DND-41 (cell line): ENCODE measurements around the gene DOLPP1.

Experiments
- ATAC-seq: fragments of 200-7000 bp; cut with Tn5 transposase; 3 replicates; pipeline ENCODE4 v1.9.1; 2021; ENCODE audit warnings: low read depth; ENCODE audit not compliant: insufficient read depth
- DNase-seq: peaks from one replicate; pipeline ENCODE4 v3.0.0-alpha.2; 2020
- H2AFZ ChIP-seq: 2 replicates; pipeline ENCODE4 v1.6.0; 2012; ENCODE audit warnings: low read depth, low read length
- H3K27ac ChIP-seq: 2 replicates; pipeline ENCODE4 v1.5.1; 2012; ENCODE audit warnings: low read length, inconsistent platforms
- H3K27me3 ChIP-seq: fragments of 200-600 bp; sonication (generic); 2 replicates; pipeline ENCODE4 v1.6.0; 2012; ENCODE audit warnings: low read length, mild to moderate bottlenecking, inconsistent platforms; ENCODE audit not compliant: insufficient read depth, poor library complexity
- H3K36me3 ChIP-seq: 2 replicates; pipeline ENCODE4 v1.5.1; 2012; ENCODE audit warnings: low read length, inconsistent platforms; ENCODE audit not compliant: insufficient read depth
- H3K4me1 ChIP-seq: 2 replicates; pipeline ENCODE4 v1.5.1; 2012; ENCODE audit warnings: mild to moderate bottlenecking, low read length; ENCODE audit not compliant: insufficient read depth
- H3K4me2 ChIP-seq: 2 replicates; pipeline ENCODE4 v1.6.0; 2012; ENCODE audit warnings: mild to moderate bottlenecking, moderate library complexity, low read length, inconsistent platforms; ENCODE audit not compliant: insufficient read depth
- H3K4me3 ChIP-seq, 2 experiments: fragments of 200-600 bp in 1 of 2; shearing (Covaris generic) in 1 of 2; 2 replicates each; pipeline ENCODE4 v1.5.1; 2012 to 2016; ENCODE audit warnings: inconsistent platforms in 2 of 2, low read length in 2 of 2, mild to moderate bottlenecking in 2 of 2, low read depth in 1 of 2, moderate library complexity in 1 of 2
- H3K79me2 ChIP-seq: 2 replicates; pipeline ENCODE4 v1.6.0; 2012; ENCODE audit warnings: low read length, inconsistent platforms; ENCODE audit not compliant: insufficient read depth
- H3K9ac ChIP-seq: 2 replicates; pipeline ENCODE4 v1.6.0; 2012; ENCODE audit warnings: low read depth, mild to moderate bottlenecking, inconsistent platforms, low read length, moderate library complexity
- H3K9me3 ChIP-seq: 2 replicates; pipeline ENCODE4 v1.5.1; 2012; ENCODE audit warnings: low read length, moderate library complexity, mild to moderate bottlenecking, inconsistent platforms; ENCODE audit not compliant: insufficient read depth, severe bottlenecking
- H4K20me1 ChIP-seq: 2 replicates; pipeline ENCODE4 v1.6.0; 2012; ENCODE audit warnings: low read length; ENCODE audit not compliant: insufficient read depth
- EZH2 ChIP-seq: IDR thresholded peaks from 3 replicates; pipeline ENCODE4 v1.6.1; 2012; ENCODE audit warnings: borderline replicate concordance, low read depth, mild to moderate bottlenecking, moderate library complexity, low read length, inconsistent platforms; ENCODE audit not compliant: severe bottlenecking
- TF ChIP-seq, protein P1 (sequence below): IDR thresholded peaks from 2 replicates; pipeline ENCODE4 v1.5.1; 2012; ENCODE audit warnings: borderline replicate concordance, low read length, moderate library complexity, mild to moderate bottlenecking; ENCODE audit not compliant: poor library complexity, severe bottlenecking; ENCODE audit errors: extremely low read depth

Gene DOLPP1

DNA sequence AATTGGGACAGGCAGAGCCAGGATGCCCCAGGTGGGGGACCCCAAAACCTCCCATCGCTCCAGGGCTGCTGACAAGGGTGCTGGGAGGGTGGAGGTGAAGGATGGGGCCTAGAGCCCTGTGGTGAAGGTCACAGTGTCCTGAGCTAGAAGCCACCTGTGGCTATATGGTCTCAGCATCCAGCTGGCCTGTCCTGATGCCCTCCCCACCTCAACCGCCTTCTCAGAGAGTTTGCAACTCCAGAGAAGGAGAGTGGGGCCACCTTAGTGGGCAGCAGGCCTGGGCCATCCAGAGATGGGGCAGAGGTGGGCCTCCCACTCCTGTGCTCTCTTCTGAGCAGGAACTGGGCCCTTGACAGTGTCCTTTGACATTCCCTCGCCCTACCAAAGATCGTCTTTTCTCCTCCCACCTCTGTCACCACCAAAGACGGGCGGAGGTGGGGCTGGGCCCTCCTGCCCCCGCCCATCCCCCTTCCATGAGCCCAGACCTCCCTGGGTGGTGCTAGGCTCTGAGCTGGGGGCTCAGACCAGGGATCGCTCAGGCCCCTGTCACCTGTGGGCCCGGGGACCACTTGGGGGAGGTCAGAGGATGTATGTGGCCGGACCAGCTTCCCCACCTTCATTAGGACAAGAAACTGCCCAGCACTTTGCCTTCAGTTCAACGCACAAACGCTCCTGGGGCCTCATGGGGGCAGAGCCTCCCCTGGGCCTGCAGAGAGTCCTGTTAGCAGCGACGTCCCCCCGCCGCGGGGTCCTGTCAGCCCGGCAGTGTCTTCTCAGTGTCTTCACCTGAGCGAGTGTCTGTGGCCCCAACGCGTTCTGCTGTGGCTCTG, 10.0 kb upstream of the DOLPP1 start:
- ATAC-seq: no peak
- no peaks in the 10 kb centered on the region for H3K27me3 ChIP-seq
- H3K4me1 ChIP-seq: no peaks in the 10 kb centered on the region
- H3K79me2 ChIP-seq: no peaks in the 10 kb centered on the region
- H3K4me2 ChIP-seq: no peak overlapping the region
- no peaks in the 10 kb centered on the region for H3K9me3 ChIP-seq
- H2AFZ ChIP-seq: no peak overlapping the region
- TF ChIP-seq, protein P1, sequence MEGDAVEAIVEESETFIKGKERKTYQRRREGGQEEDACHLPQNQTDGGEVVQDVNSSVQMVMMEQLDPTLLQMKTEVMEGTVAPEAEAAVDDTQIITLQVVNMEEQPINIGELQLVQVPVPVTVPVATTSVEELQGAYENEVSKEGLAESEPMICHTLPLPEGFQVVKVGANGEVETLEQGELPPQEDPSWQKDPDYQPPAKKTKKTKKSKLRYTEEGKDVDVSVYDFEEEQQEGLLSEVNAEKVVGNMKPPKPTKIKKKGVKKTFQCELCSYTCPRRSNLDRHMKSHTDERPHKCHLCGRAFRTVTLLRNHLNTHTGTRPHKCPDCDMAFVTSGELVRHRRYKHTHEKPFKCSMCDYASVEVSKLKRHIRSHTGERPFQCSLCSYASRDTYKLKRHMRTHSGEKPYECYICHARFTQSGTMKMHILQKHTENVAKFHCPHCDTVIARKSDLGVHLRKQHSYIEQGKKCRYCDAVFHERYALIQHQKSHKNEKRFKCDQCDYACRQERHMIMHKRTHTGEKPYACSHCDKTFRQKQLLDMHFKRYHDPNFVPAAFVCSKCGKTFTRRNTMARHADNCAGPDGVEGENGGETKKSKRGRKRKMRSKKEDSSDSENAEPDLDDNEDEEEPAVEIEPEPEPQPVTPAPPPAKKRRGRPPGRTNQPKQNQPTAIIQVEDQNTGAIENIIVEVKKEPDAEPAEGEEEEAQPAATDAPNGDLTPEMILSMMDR: no peak
- TF ChIP-seq EZH2: no peak
- no peaks in the 10 kb centered on the region; the same call in 1 of the 2 replicates for H4K20me1 ChIP-seq
- no peak for DNase-seq
- H3K27ac ChIP-seq: no peak overlapping the region
- H3K4me3 ChIP-seq: no peak overlapping the region
- H3K9ac ChIP-seq: no peak overlapping the region
- H3K36me3 ChIP-seq: peaks cover 29% of the 10 kb centered on the region

DNA sequence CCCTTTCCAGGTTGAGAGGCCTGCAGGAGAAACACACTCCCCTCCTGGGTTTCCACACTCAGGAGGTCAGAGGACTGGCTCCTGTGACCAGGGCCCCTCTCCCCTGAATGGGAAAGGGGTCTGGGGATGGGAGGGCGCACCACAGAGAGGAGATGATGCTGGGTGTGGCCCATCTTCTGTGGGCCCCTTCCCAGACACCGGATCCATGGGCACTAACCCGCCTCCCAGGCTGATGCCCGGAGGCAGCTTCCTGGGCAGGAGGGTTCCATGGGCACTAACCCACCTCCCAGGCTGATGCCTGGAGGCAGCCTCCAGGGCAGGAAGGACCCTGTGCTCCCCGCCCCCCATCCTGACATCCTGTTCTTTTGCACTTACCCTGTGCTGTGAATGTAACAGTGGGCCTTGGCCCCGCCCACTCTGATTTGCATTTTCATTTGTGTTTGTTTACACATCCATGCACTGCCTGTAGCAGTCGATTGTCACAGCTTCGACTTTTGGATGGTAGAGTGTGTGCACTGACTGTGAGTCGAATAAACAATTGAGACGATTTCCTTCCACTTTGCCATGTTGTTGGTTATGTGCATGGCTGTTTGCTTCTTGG, 9.3 kb upstream of the DOLPP1 start:
- peak; percentile 22 for DNase-seq

DNA sequence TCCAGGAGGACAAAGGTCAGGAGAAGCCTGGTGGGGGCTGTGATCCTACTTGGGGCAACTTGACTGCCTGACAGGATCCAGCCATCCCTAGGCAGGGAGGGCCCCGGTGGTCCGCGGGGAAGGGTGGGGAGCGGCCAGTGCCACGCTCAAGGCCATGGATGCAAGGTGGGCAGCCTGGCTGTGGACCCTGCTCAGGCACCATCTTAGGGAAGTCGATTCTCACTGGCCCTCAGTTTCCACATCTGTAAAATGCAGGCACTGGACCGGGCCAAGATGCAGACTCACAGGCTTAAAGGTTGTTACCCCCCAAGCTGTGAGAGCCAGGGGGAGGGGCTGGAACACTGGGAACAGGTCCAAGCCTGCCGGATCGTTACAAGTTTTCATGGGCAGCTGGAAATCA, 8.7 kb upstream of the DOLPP1 start:
- no peaks in the 10 kb centered on the region for H3K79me2 ChIP-seq
- ATAC-seq: no peak
- H3K27ac ChIP-seq: no peak overlapping the region
- H3K36me3 ChIP-seq: peaks cover 25% of the 10 kb centered on the region
- H4K20me1 ChIP-seq: no peaks in the 10 kb centered on the region; the same call in 1 of the 2 replicates
- H3K9ac ChIP-seq: no peak overlapping the region
- no peaks in the 10 kb centered on the region for H3K27me3 ChIP-seq
- no peaks in the 10 kb centered on the region for H3K9me3 ChIP-seq
- no peak for DNase-seq
- TF ChIP-seq, protein P1: no peak
- no peak for TF ChIP-seq EZH2
- H3K4me1 ChIP-seq: no peaks in the 10 kb centered on the region
- H3K4me3 ChIP-seq: no peak overlapping the region
- H2AFZ ChIP-seq: no peak overlapping the region
- H3K4me2 ChIP-seq: no peak overlapping the region

More for the DNA sequence above, 9.3 kb upstream of the DOLPP1 start:
- H3K4me3 ChIP-seq: no peak overlapping the region
- peaks cover 27% of the 10 kb centered on the region for H3K36me3 ChIP-seq
- H3K9ac ChIP-seq: no peak overlapping the region
- H4K20me1 ChIP-seq: no peaks in the 10 kb centered on the region; the same call in 1 of the 2 replicates
- no peak overlapping the region for H3K27ac ChIP-seq
- H2AFZ ChIP-seq: no peak overlapping the region
- H3K27me3 ChIP-seq: no peaks in the 10 kb centered on the region
- H3K79me2 ChIP-seq: no peaks in the 10 kb centered on the region
- ATAC-seq: peak; percentile 44; the same call in 1 of the 3 replicates
- H3K4me1 ChIP-seq: no peaks in the 10 kb centered on the region
- no peak overlapping the region for H3K4me2 ChIP-seq
- H3K9me3 ChIP-seq: no peaks in the 10 kb centered on the region
- TF ChIP-seq EZH2: no peak
- TF ChIP-seq, protein P1: no peak
